Activated CD4-positive, alpha-beta T cell treated with anti-CD3 and anti-CD28 coated beads, Interleukin-2, amount 10 ng/mL, durations not matched to agents 7 days and 5 days (primary cell): ENCODE results near the gene GNAI1. TPM values are rescaled to one million over a fixed set of nuclear protein-coding genes. Genes with fewer than 3 reads are reported as not detected.
"Not testable (repeated sequence)": the region's sequence is repeated elsewhere in the genome, so short reads cannot be mapped to it uniquely, and the experiment has no call there.

Experiments used
- CTCF ChIA-PET: fragments of 350-600 bp; sonication (Branson Sonifier 250); formaldehyde crosslinking; loops from one replicate; lab custom pipeline; 2021; ENCODE audit warnings: antibody characterized with exemption; lab: Charles Lee
- POLR2A ChIA-PET: fragments of 350-600 bp; sonication (Branson Sonifier 250); formaldehyde crosslinking; loops from one replicate; lab custom pipeline; 2021; ENCODE audit warnings: antibody characterized with exemption; lab: Charles Lee
- DNase-seq: peaks from one replicate; pipeline ENCODE4 v3.0.0-alpha.2; 2020
- H3K27ac Mint-ChIP-seq: one replicate; pipeline ENCODE4 v1.8.0; 2021; ENCODE audit warnings: mild to moderate bottlenecking, moderate library complexity, mixed read lengths
- H3K27me3 Mint-ChIP-seq: one replicate; pipeline ENCODE4 v1.8.0; 2021; ENCODE audit warnings: mixed read lengths
- H3K36me3 Mint-ChIP-seq: one replicate; pipeline ENCODE4 v1.8.0; 2021; ENCODE audit warnings: low read depth, mixed read lengths
- H3K4me1 Mint-ChIP-seq: one replicate; pipeline ENCODE4 v1.8.0; 2021; ENCODE audit warnings: mixed read lengths
- H3K4me3 Mint-ChIP-seq: one replicate; pipeline ENCODE4 v1.8.0; 2021; ENCODE audit warnings: mild to moderate bottlenecking, moderate library complexity, mixed read lengths
- H3K9me3 Mint-ChIP-seq: one replicate; pipeline ENCODE4 v1.8.0; 2021; ENCODE audit warnings: mixed read lengths
- total RNA-seq, 2 experiments: library from RNA; stranded (reverse); gene quantifications; one replicate each; pipeline ENCODE4 v1.2.3, GENCODE V29; 2021

The GNAI1 gene
- total RNA-seq, 2 experiments from 2014 or later = 0.33 to 0.45 TPM

DNA sequence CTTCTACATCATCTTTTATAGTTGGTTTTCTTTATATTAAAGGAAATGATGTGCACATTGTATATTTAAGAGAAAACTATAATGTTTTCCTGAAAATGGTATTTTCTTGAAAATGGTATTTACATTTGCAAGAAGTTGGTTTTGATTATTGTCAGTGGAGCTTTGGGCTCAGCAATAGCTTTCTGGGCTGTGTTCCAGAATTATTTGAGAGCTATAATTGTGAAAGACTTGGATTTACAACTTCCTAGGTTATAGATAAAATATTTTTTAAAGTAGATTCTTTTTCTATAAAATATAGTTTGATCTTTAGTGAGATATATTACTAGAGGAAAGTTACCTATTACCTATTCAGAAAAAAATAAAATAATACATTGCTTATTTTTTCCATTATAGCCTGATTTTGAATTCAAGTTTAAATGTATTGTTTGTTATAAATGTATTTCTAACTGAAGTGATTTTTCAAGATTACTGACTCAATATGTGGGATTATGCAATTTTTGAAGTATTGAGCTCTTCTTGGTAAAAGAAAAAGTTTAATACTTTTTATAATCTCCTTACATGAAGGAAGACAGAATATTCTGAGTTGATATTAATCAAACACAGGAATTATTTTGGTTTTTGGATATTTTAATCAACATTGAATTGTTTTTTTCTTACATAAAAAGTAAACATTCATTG is 20.2 kb downstream of the GNAI1 start:
- Mint-ChIP-seq H3K4me3 (no peak overlapping the region), H3K9me3 (no peaks in the 10 kb centered on the region), H3K27ac (no peak overlapping the region), H3K36me3 (no peaks in the 10 kb centered on the region), H3K4me1 (peaks cover 15% of the 10 kb centered on the region), H3K27me3 (peaks cover 4% of the 10 kb centered on the region)
- ChIA-PET POLR2A (no interaction called here), CTCF (no interaction called here)
- no peak for DNase-seq

DNA sequence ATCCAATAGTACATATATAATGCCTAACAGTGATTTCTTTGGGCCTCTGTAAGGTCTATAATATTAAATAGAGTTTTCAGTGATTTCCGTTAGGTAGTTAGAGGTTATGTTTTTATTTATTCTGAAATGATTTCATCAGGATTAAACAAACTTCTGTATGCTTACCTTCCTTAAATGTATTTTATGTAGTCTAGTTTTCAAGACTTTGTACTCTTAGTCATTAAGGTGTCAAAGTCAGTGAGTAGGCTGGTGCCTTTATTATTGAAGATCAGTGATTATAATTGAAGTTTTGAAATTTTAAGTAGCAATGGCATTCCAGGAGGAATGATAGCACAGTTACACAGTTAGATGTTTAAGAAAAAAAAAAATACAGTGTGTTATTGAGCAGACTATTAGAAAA is 20.7 kb downstream of the GNAI1 start:
- H3K9me3 Mint-ChIP-seq = no peaks in the 10 kb centered on the region
- H3K36me3 Mint-ChIP-seq = no peaks in the 10 kb centered on the region
- POLR2A ChIA-PET = no interaction called here
- peaks cover 3% of the 10 kb centered on the region for H3K27me3 Mint-ChIP-seq
- DNase-seq = no peak
- peaks cover 15% of the 10 kb centered on the region for H3K4me1 Mint-ChIP-seq
- no peak overlapping the region for H3K27ac Mint-ChIP-seq
- no peak overlapping the region for H3K4me3 Mint-ChIP-seq
- CTCF ChIA-PET = no interaction called here

DNA sequence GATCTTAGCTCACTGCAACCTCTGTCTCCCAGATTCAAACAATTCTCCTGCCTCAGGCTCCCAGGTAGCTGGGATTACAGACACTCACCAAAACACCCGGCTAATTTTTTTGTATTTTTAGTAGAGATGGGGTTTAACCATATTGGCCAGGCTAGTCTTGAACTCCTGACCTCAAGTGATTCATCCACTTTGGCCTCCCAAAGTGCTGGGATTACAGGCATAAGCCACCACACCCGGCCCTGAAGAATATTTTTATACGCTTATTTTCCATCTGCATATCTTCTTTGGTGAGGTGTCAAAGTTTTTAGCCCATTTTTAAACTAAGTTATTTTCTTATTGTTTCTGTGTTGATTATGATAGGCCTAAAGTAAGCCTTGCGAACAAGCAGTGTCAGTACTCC is 23.1 kb downstream of the GNAI1 start:
- H3K27ac Mint-ChIP-seq, H3K36me3 Mint-ChIP-seq: not testable (repeated sequence)

GRCh38 chr7:80159802-80160201 is 25.2 kb downstream of the GNAI1 start:
- CTCF ChIA-PET = no interaction called here

More for the DNA sequence above, 23.1 kb downstream of the GNAI1 start:
- H3K4me3 Mint-ChIP-seq, DNase-seq, H3K4me1 Mint-ChIP-seq, H3K9me3 Mint-ChIP-seq, H3K27me3 Mint-ChIP-seq, CTCF ChIA-PET, POLR2A ChIA-PET: not testable (repeated sequence)

GRCh38 chr7:80161466-80161865 is 26.8 kb downstream of the GNAI1 start:
- ChIA-PET CTCF (no interaction called here), POLR2A (no interaction called here)
- DNase-seq = no peak
- no peak overlapping the region for H3K4me3 Mint-ChIP-seq
- no peaks in the 10 kb centered on the region for H3K4me1 Mint-ChIP-seq
- peaks cover 6% of the 10 kb centered on the region for H3K9me3 Mint-ChIP-seq
- H3K27me3 Mint-ChIP-seq = no peaks in the 10 kb centered on the region
- H3K36me3 Mint-ChIP-seq = no peaks in the 10 kb centered on the region
- H3K27ac Mint-ChIP-seq = no peak overlapping the region

More at GRCh38 chr7:80159802-80160201, 25.2 kb downstream of the GNAI1 start:
- POLR2A ChIA-PET = no interaction called here
- no peak overlapping the region for H3K27ac Mint-ChIP-seq
- no peaks in the 10 kb centered on the region for H3K27me3 Mint-ChIP-seq
- peaks cover 4% of the 10 kb centered on the region for H3K9me3 Mint-ChIP-seq
- H3K36me3 Mint-ChIP-seq = no peaks in the 10 kb centered on the region
- no peak for DNase-seq
- H3K4me3 Mint-ChIP-seq = no peak overlapping the region
- H3K4me1 Mint-ChIP-seq = no peaks in the 10 kb centered on the region

DNA sequence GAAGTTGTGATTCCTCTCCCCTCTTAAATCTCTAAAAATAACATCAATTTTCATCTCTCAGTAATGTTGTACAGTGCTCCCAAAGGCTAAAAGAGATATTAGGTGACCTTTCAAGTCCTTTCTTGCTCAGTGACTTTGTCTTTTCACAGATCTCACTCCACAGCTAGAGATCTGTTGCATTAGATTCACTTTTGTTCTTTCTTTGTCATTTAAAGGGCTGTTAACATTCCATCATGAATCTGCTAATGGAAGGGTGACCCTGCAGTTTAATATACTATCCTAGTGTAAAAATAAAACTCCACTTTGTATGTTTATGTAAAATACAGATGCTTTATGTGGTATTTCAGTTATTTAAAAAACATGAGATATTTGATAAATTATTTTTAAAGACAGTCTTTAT is 30.5 kb downstream of the GNAI1 start:
- Mint-ChIP-seq H3K4me1 (no peaks in the 10 kb centered on the region), H3K27ac (no peak overlapping the region), H3K9me3 (peaks cover 12% of the 10 kb centered on the region), H3K4me3 (no peak overlapping the region), H3K36me3 (no peaks in the 10 kb centered on the region), H3K27me3 (no peaks in the 10 kb centered on the region)
- CTCF ChIA-PET = no interaction called here
- no peak for DNase-seq
- POLR2A ChIA-PET = no interaction called here

- H3K4me3 Mint-ChIP-seq = no peak overlapping the region
- no peak overlapping the region for H3K27ac Mint-ChIP-seq
- H3K27me3 Mint-ChIP-seq = no peaks in the 10 kb centered on the region
- CTCF ChIA-PET = no interaction called here
- H3K36me3 Mint-ChIP-seq = peaks cover 3% of the 10 kb centered on the region
- POLR2A ChIA-PET = no interaction called here
- DNase-seq = no peak
- peaks cover 10% of the 10 kb centered on the region for H3K4me1 Mint-ChIP-seq
- peaks cover 26% of the 10 kb centered on the region for H3K9me3 Mint-ChIP-seq
Measured at GRCh38 chr7:80170445-80170844, 35.8 kb downstream of the GNAI1 start.

DNA sequence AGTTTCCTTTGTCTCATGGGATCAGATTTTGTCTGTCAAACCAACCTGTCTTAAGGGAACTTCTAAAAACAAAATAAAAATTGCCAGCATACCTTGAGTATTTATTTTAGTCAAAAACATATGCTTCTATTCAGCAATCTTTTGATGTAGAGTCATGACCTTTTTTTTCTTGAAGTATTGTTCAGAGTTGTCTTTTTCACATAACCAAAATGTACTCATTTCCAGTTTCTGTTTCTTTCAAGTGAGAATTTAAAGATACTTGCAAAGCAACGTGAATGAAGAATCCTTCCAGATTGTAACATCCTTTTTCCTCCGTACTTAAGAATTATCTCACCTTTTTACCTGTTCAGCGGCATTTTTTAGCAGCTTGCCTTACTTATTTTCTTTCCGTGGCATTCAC is 37.8 kb downstream of the GNAI1 start:
- POLR2A ChIA-PET = interaction anchor here (0.6 kb wide), 1 partner anchor 53 kb away, joined by 3 read pairs; no protein-coding TSS in a partner anchor
- H3K9me3 Mint-ChIP-seq = peaks cover 24% of the 10 kb centered on the region
- CTCF ChIA-PET = no interaction called here
- peaks cover 14% of the 10 kb centered on the region for H3K4me1 Mint-ChIP-seq
- H3K36me3 Mint-ChIP-seq = peaks cover 3% of the 10 kb centered on the region
- no peaks in the 10 kb centered on the region for H3K27me3 Mint-ChIP-seq
- no peak for DNase-seq
- H3K4me3 Mint-ChIP-seq = no peak overlapping the region
- no peak overlapping the region for H3K27ac Mint-ChIP-seq

DNA sequence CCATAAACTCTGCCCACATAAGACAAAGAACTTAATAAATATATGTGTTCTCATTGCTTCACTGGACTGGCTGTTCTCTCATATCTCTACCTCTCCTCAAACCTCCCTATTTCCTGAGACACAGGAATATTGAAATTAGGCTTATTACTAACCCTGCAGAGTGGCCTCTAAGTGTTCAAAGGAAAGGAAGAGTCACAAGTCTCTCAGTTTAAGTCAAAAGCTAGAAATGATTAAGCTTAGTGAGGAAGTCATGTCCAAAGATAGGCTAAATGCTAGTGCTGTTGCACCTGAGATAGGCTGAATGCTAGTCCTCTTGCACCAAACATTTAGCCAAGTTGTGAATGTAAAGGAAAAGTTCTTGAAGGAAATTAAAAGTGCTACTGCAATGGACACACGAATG is 41.1 kb downstream of the GNAI1 start:
- no peak for DNase-seq
- Mint-ChIP-seq H3K36me3 (peaks cover 3% of the 10 kb centered on the region), H3K27ac (no peak overlapping the region), H3K4me1 (peaks cover 20% of the 10 kb centered on the region), H3K4me3 (no peak overlapping the region), H3K27me3 (no peaks in the 10 kb centered on the region), H3K9me3 (peaks cover 16% of the 10 kb centered on the region)
- ChIA-PET POLR2A (no interaction called here), CTCF (interaction anchor here (0.8 kb wide), 1 partner anchor 17 kb away, joined by 3 read pairs; no protein-coding TSS in a partner anchor)

GRCh38 chr7:80181411-80181810 is 46.8 kb downstream of the GNAI1 start:
- no peak overlapping the region for H3K27ac Mint-ChIP-seq
- CTCF ChIA-PET = no interaction called here
- peaks cover 6% of the 10 kb centered on the region for H3K4me1 Mint-ChIP-seq
- no peak for DNase-seq
- no peak overlapping the region for H3K4me3 Mint-ChIP-seq
- H3K36me3 Mint-ChIP-seq = no peaks in the 10 kb centered on the region
- H3K9me3 Mint-ChIP-seq = no peaks in the 10 kb centered on the region
- H3K27me3 Mint-ChIP-seq = no peaks in the 10 kb centered on the region
- POLR2A ChIA-PET = no interaction called here

- H3K27me3 Mint-ChIP-seq = no peaks in the 10 kb centered on the region
- DNase-seq = no peak
- no peaks in the 10 kb centered on the region for H3K36me3 Mint-ChIP-seq
Measured at GRCh38 chr7:80182630-80183276, 48.1 kb downstream of the GNAI1 start.

DNA sequence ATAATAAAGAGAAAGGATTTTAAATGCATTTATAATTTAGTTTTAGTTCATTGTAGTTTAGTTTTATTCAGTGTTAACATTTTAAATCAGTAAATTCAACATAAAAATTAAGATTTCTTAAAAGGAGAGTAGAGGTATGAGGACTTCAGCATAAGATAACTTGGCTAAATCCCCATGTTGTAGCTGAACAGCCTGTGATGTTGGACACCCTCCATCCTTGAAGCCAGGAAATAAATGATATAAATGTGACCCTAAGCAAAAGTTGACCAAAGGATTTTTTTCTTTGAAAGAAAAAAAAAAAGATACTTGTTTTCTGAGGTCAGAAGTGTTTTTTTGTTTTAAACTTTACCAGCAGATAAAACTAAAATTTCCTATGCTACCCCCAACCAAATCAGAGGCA is 48.7 kb downstream of the GNAI1 start:
- CTCF ChIA-PET = no interaction called here
- no peak for DNase-seq
- Mint-ChIP-seq H3K27ac (no peak overlapping the region), H3K27me3 (no peaks in the 10 kb centered on the region), H3K36me3 (no peaks in the 10 kb centered on the region), H3K9me3 (no peaks in the 10 kb centered on the region), H3K4me3 (no peak overlapping the region), H3K4me1 (peaks cover 6% of the 10 kb centered on the region)
- POLR2A ChIA-PET = no interaction called here

More at GRCh38 chr7:80182630-80183276, 48.1 kb downstream of the GNAI1 start:
- Mint-ChIP-seq H3K4me3 (no peak overlapping the region), H3K4me1 (peaks cover 6% of the 10 kb centered on the region), H3K27ac (no peak overlapping the region), H3K9me3 (no peaks in the 10 kb centered on the region)
- ChIA-PET CTCF (no interaction called here), POLR2A (no interaction called here)

GRCh38 chr7:80183900-80184685 is 49.5 kb downstream of the GNAI1 start:
- CTCF ChIA-PET = interaction anchor here (0.8 kb wide), 1 partner anchor 49 kb away, joined by 3 read pairs; the partner anchor contains the start of gene GNAI1
- no peak for DNase-seq
- POLR2A ChIA-PET = no interaction called here
- peaks cover 6% of the 10 kb centered on the region for H3K4me1 Mint-ChIP-seq
- no peak overlapping the region for H3K27ac Mint-ChIP-seq
- H3K27me3 Mint-ChIP-seq = no peaks in the 10 kb centered on the region
- no peaks in the 10 kb centered on the region for H3K36me3 Mint-ChIP-seq
- no peaks in the 10 kb centered on the region for H3K9me3 Mint-ChIP-seq
- H3K4me3 Mint-ChIP-seq = no peak overlapping the region
